A673 (cell line): ENCODE results near the gene BEST2. TPM values are rescaled to one million over a fixed set of nuclear protein-coding genes. Genes with fewer than 3 reads are reported as not detected.

Experiments used
- BruUV-seq: library from RNA; stranded (reverse); fragments of 400-500 nt; replicated peaks from 2 replicates; lab custom pipeline; 2021; lab: Mats Ljungman, UMichigan
- CTCF ChIA-PET: fragments of 300-600 bp; sonication (Branson Sonifier 250); formaldehyde crosslinking; loops from one replicate; lab custom pipeline; 2022; ENCODE audit warnings: antibody characterized with exemption; lab: Charles Lee
- POLR2A ChIA-PET: fragments of 300-600 bp; sonication (Branson Sonifier 250); formaldehyde crosslinking; loops from one replicate; lab custom pipeline; 2022; ENCODE audit warnings: antibody characterized with exemption; ENCODE audit not compliant: low non-redundant PET; lab: Charles Lee
- DNase-seq: peaks from one replicate; pipeline ENCODE4 v3.0.0-alpha.2; 2015; ENCODE audit warnings: low spot score
- H3K27ac ChIP-seq: fragments of 200-600 bp; sonication (generic); 2 replicates; pipeline ENCODE4 v1.5.1; 2016; ENCODE audit warnings: mixed run types, low read depth, mild to moderate bottlenecking, mixed read lengths, antibody characterized with exemption, low read length; ENCODE audit not compliant: poor library complexity, severe bottlenecking
- H3K27me3 ChIP-seq: fragments of 200-600 bp; sonication (generic); replicated peaks from 2 replicates; pipeline ENCODE4 v1.6.1; 2017; ENCODE audit warnings: mixed run types, low read depth, mild to moderate bottlenecking, mixed read lengths, antibody characterized with exemption, low read length; ENCODE audit not compliant: insufficient read depth, poor library complexity
- H3K36me3 ChIP-seq: fragments of 200-600 bp; sonication (generic); 2 replicates; pipeline ENCODE4 v1.6.1; 2016; ENCODE audit warnings: mixed run types, mild to moderate bottlenecking, mixed read lengths, antibody characterized with exemption, low read length; ENCODE audit not compliant: insufficient read depth, poor library complexity, severe bottlenecking
- H3K4me1 ChIP-seq: fragments of 200-600 bp; sonication (generic); 2 replicates; pipeline ENCODE4 v1.6.1; 2017; ENCODE audit warnings: mixed run types, mild to moderate bottlenecking, mixed read lengths, antibody characterized with exemption, low read length; ENCODE audit not compliant: insufficient read depth, poor library complexity, severe bottlenecking
- H3K4me3 ChIP-seq: fragments of 200-600 bp; sonication (generic); 2 replicates; pipeline ENCODE4 v1.5.1; 2016; ENCODE audit warnings: low read depth, mixed run types, mild to moderate bottlenecking, mixed read lengths, low read length; ENCODE audit not compliant: poor library complexity, severe bottlenecking
- H3K9me3 ChIP-seq: fragments of 200-600 bp; sonication (generic); 2 replicates; pipeline ENCODE4 v1.6.1; 2016; ENCODE audit warnings: mixed run types, low read depth, mild to moderate bottlenecking, mixed read lengths, antibody characterized with exemption, low read length; ENCODE audit not compliant: poor library complexity, severe bottlenecking
- EZH2 ChIP-seq: fragments of 200-600 bp; sonication (generic); IDR thresholded peaks from 2 replicates; pipeline ENCODE4 v1.6.1; 2017; ENCODE audit warnings: borderline replicate concordance, low read depth, mild to moderate bottlenecking, mixed read lengths, antibody characterized with exemption, low read length; ENCODE audit not compliant: poor library complexity, severe bottlenecking
- intact Hi-C: fragments of 100-400 bp; cut with micrococcal nuclease; formaldehyde crosslinking; loops from one replicate; pipeline ENCODE4 v1.10.0; 2022; ENCODE audit not compliant: unreplicated experiment
- total RNA-seq: library from RNA; stranded (reverse); gene quantifications from 2 replicates; pipeline ENCODE4 v1.2.3, GENCODE V29; 2021
- TF ChIP-seq, protein P1 (sequence below): fragments of 300-800, 200-600 bp; sonication (generic); conservative IDR thresholded peaks from 2 replicates; pipeline ENCODE4 v1.5.1; 2017; ENCODE audit warnings: low read depth, mild to moderate bottlenecking, antibody characterized with exemption, low read length, moderate library complexity, mixed read lengths

BEST2 gene
- total RNA-seq, 1 experiment from 2014 or later: not detected

GRCh38 chr19:12793290-12794195 lies 42.0 kb downstream of the BEST2 start:
- H3K27ac ChIP-seq: peak overlapping the region; percentile 98
- TF ChIP-seq, protein P1, sequence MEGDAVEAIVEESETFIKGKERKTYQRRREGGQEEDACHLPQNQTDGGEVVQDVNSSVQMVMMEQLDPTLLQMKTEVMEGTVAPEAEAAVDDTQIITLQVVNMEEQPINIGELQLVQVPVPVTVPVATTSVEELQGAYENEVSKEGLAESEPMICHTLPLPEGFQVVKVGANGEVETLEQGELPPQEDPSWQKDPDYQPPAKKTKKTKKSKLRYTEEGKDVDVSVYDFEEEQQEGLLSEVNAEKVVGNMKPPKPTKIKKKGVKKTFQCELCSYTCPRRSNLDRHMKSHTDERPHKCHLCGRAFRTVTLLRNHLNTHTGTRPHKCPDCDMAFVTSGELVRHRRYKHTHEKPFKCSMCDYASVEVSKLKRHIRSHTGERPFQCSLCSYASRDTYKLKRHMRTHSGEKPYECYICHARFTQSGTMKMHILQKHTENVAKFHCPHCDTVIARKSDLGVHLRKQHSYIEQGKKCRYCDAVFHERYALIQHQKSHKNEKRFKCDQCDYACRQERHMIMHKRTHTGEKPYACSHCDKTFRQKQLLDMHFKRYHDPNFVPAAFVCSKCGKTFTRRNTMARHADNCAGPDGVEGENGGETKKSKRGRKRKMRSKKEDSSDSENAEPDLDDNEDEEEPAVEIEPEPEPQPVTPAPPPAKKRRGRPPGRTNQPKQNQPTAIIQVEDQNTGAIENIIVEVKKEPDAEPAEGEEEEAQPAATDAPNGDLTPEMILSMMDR: no peak
- no peak for TF ChIP-seq EZH2
- BruUV-seq: no TSS peak
- intact Hi-C loops: loop anchor here (5.0 kb wide), 1 partner anchor 111 kb away; the partner anchor contains the start of gene DHPS
- peaks cover 6% of the 10 kb centered on the region for H3K36me3 ChIP-seq
- POLR2A ChIA-PET: interaction anchor here (0.7 to 1.4 kb wide), 5 partner anchors 15 to 1297 kb away, joined by 3 to 5 read pairs (median 4); partner anchors contain the start of gene GET3
- H3K9me3 ChIP-seq: no peaks in the 10 kb centered on the region
- H3K4me3 ChIP-seq: peak overlapping the region; percentile 59
- no peaks in the 10 kb centered on the region for H3K27me3 ChIP-seq
- H3K4me1 ChIP-seq: peaks cover 32% of the 10 kb centered on the region
- peak; percentile 95 for DNase-seq
- CTCF ChIA-PET: interaction anchor here (1.5 to 3.0 kb wide), 2 partner anchors 16 to 36 kb away, joined by 8 to 29 read pairs; no protein-coding TSS in a partner anchor

DNA sequence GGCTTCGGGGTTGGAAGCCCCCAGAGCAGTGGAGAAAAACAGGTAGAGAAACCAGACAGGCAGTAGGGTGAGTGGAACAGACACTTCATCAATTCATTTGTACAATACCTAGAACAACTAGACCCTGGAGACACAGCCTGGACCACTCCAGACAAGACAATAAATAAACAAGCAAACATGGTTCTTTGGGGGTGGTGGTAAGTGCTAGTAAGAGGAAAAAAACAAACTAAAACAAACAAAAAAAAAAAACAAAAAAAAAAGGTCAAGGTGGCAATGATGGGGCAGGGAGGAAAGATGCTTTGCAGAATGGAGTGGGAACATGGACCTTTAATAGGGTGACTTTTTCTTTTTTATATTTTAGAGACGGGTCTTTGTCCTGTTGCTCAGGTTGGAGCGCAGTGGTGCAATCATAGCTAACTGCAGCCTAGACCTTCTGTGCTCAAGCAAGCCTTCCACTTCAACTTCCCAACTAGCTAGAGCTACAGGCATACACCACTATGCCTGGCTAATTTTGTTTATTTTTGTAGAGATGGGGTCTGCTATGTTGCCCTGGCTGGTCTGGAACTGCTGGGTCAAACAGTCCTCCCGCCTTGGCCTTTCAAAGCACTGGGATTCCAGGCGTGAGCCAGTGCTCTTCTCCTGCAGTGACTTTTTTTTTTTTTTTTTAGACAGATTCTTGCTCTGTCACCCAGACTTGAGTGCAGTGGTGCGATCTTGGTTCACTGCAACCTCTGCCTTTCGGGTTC lies 42.8 kb downstream of the BEST2 start:
- TF ChIP-seq, protein P1: no peak
- TF ChIP-seq EZH2: no peak
- no peak for DNase-seq
- Histone ChIP-seq H3K36me3 (peaks cover 12% of the 10 kb centered on the region), H3K4me1 (peaks cover 24% of the 10 kb centered on the region), H3K27me3 (no peaks in the 10 kb centered on the region), H3K9me3 (no peaks in the 10 kb centered on the region), H3K27ac (peak overlapping the region; percentile 98), H3K4me3 (peak overlapping the region; percentile 59)
- intact Hi-C loops: loop anchor here (5.0 kb wide), 1 partner anchor 112 kb away; the partner anchor contains the start of gene DHPS
- no TSS peak for BruUV-seq
- ChIA-PET POLR2A (interaction anchor here (0.6 kb wide), 1 partner anchor 28 kb away, joined by 6 read pairs; no protein-coding TSS in a partner anchor), CTCF (interaction anchor here (0.6 to 3.4 kb wide), 5 partner anchors 16 to 167 kb away, joined by 3 to 34 read pairs (median 5); no protein-coding TSS in a partner anchor)

DNA sequence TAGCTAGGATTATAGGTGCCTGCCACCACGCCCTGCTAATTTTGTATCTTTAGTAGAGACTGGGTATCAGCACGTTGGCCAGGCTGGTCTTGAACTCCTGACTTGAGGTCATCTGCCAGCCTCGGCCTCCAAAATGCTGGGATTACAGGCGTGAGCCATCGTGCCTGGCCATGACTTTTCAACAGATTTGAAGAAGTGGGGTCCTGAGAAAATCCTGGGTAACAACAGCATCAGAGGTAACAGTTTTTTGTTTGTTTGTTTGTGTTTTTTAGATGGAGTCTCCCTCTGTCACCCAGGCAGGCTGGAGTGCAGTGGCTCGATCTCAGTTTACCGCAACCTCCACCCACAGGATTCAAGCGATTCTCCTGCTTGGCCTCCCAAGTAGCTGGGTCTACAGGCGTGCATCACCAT lies 43.4 kb downstream of the BEST2 start:
- intact Hi-C loops: loop anchor here (5.0 kb wide), 1 partner anchor 113 kb away; the partner anchor contains the start of gene DHPS
- POLR2A ChIA-PET: interaction anchor here (0.6 to 1.0 kb wide), 2 partner anchors 29 kb away, joined by 4 to 6 read pairs; no protein-coding TSS in a partner anchor
- no TSS peak for BruUV-seq
- CTCF ChIA-PET: interaction anchor here (0.6 to 3.4 kb wide), 3 partner anchors 19 to 34 kb away, joined by 3 to 34 read pairs (median 5); no protein-coding TSS in a partner anchor
- DNase-seq: no peak
- H3K27ac ChIP-seq: peak overlapping the region; percentile 98
- no peaks in the 10 kb centered on the region for H3K27me3 ChIP-seq
- TF ChIP-seq EZH2: no peak
- TF ChIP-seq, protein P1: no peak
- no peak overlapping the region for H3K4me3 ChIP-seq
- H3K4me1 ChIP-seq: peaks cover 27% of the 10 kb centered on the region
- no peaks in the 10 kb centered on the region for H3K9me3 ChIP-seq
- H3K36me3 ChIP-seq: peaks cover 18% of the 10 kb centered on the region
